Activated gamma-delta T cell (primary cell): ENCODE results near the gene SIAH2.

Experiments
- DNase-seq: peaks from one replicate; lab custom pipeline; 2025; lab: John Stamatoyannopoulos, UW

SIAH2 gene

DNA sequence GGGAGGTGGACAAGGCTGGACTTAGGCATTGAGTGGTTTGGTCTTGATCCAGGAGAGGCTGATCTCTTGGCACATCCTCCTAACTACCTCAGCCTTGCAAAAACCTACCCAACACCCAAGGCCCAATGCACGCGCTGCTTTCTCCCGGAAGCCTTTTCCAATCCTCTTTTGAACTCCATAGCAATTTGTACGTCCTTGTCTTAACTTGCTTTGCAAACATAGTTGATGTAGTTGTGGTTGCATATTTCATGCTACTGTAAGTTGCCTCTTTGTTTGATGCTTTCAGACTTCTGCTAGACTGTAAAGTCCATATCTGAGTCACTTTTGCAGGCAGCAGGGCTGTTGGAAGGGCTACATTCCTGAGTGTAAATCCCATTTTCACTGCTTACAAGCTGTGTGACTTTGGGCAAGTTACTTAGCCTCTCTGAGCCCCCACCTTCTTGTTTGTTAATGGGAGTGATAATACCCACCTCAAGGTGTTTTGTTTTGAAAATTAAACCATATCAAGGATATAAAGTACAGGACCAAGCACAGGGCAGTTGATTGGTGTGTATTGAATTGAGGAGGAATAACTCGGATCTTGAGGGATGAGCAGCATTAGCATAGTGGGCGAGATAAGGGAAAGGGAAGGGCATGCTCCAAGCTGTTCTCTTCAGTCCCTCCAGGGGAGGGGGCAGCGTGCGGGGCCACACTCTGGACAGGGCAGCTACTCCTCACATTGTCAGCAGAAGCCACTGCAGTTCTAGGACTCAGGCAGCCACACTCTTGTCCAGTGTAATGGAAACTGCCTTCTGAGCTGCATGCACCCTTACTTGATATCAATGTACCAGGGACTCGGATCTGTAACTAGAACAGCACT is 28.8 kb downstream of the SIAH2 start:
- DNase-seq: no peak

DNA sequence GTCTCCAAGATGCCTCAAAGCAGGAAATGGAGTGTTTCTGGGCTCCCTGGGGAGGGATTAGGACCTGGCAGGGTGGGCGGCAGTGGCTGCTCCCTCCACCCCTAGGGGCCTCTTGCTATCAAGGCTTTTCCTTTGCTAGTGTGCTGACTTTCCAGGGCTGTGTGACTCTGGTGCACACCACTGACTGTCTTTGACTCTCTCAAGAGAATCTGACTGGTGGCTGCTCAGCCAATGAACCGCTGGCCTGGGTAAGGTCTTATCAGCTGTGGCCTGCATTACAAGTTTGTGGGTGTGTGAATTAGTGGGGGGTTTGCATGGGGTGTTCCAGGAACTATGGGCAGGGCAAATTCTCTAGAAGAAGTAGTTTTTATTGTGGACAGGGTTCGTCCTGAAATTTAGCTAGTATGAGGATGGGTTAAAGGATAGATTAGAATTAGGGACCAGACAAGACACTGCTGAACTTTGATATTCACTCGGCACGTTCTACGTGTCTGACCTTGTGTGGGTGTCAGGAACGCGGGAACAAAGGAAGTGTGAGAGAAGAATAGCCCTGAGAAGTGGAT is 29.5 kb downstream of the SIAH2 start:
- no peak for DNase-seq

DNA sequence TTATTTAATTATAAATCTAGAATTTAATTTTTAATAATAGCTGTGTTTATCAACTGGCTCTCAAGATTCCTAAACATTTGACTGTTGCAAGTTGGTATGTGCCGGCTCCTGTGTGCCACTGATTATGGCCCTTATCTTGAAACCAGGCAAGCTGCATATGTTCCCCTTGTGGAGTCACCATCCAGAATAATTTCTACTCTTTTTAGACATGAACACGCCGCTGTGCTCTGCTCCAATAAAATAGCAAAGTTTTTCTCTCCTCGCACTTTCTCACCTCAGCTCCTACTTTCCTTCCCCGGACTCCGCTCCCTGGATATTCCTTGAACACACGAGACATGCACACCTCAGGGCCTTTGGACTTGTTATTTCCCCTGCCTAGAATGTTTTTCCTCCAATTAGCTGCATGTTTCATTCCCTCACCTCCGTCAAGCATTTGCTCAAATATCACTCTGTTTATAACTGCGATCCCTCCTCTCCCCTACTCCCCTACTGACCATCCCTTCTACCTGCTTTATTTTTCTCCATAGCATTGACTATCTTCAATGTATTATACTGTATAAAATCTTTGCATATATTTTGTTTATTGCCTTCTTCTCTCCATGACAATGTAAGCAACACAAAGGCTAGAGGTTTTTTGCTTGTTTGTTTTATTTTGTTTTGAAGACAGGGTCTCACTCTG is 33.1 kb downstream of the SIAH2 start:
- no peak for DNase-seq

DNA sequence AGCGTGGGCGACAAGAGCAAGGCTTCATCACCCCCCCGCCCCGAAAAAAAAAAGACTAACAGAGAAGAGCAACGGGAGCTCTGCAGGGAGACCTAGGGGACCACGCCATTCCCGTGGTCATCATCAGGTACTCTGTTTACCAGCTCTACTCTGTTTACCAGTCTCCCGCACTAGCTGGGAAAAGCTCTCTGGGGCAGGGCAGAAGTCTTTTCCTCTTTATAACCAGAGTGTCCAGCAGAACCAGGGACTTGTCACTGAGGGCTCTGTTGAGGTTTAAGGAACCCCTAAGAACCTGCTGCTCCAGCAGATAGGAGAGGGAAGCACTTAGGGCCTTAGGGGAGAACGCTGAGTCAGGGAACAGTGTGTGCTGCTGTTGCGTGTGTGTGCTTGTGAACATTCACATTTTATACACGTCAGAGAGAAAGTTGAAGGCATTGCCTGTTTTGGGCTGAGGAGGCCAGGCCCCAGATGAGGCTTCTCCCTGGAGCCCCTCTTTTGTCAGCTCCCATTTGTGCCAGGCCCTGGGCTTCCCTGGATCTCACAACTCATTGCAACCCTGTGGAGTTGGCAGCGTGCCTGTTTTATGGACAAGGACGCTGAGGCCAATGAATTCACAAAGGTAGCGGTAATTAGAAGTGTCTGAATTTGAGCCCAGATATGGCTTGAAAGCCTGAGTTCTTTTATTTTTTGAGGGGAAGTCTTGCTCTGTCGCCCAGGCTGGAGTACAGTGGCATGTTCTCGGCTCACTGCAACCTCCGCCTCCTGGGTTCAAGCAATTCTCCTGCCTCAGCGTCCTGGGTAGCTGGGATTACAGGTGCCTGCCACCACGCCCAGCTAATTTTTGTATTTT is 35.1 kb downstream of the SIAH2 start:
- DNase-seq: no peak

DNA sequence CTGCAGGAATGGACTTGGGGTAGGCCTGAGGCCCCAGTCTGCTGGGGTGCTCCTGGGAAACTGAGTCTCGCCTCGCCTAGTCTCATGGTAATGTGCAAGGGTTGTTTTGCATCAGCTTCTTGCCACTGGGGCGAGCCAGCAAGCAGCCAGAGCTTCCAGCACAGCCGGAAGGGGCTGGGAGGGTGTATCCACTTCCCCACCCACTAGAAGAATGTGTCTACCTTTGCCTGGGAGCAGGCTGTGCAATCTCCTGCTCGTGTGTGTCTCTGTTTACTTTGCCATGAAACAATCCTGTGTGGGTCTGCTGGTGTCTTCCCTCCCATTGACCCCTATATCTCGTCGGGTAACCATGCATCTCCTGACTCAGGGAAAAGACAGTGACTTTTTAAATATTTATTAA is 37.4 kb downstream of the SIAH2 start:
- DNase-seq: no peak

DNA sequence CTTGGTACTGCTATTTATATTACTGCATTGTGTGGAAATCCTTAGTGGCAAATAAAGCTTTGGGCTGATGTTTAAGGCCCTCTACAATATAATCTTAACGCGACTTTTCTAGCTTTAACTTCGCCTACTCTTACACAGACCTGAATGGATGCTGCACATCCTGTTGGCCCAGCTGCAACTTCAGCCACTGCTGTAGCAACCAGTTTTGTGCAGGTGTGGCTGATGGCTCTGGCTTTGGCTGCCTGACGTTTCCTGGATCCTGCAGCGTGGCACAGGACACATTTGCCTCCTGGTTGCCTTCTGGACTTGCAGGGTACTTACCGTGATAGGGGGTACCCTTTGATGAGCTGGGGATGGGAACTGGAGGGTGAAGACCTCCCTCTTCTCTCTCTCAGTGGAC is 39.0 kb downstream of the SIAH2 start:
- DNase-seq: no peak

DNA sequence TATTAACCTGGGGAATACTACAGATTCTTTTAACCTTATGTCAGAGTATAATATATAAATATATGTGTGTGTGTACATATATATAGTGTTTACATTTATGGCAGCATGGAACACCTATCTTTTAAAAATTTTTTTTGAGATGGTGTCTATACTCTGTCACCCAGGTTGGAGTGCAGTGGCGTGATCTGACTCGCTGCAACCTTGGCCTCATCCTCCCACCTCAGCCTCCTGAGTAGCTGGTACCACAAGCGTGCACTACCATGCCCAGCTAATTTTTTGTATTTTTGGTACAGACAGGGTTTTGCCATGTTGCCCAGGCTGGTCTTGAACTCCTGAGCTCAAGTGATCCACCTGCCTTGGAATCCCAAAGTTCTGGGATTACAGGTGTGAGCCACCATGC is 40.7 kb downstream of the SIAH2 start:
- DNase-seq: no peak

DNA sequence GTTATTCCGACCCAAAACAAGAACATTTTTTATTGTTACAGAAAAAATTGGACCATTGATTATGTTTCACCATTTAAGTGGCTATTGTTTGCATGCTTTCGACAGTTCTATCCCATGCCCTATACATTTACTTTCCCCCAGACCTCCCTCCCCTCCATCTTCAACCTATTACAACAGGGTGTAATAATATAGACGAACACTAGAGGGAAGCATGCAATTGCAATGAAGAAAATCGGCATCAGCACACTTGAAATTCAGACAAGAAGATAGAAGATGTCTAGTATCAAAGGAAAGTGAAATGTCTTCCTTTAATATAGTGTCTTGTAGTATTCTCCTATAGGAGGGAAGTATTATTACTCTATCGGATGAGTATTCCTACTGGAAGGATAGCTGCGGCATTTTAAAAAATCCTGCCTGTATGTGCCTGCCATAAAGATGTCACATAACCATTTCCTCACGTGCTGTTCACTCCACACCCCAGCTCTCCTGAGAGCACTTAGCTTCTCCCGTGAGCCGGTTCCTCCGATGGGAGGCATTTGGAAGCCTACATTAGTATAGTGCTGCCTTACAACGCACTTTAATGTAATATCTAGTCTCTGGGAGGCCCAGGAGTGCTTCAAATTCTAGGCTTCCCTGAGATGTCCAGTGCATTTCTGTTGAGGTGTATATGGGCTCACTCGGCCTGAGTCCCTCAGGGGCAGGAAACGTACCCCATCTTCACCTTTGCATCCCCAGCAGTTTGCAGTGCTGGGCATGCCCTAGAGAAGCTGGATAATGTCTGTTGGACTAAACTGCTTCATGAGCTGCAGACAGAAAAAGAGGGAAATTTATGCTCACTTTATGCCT is 41.5 kb downstream of the SIAH2 start:
- no peak for DNase-seq

DNA sequence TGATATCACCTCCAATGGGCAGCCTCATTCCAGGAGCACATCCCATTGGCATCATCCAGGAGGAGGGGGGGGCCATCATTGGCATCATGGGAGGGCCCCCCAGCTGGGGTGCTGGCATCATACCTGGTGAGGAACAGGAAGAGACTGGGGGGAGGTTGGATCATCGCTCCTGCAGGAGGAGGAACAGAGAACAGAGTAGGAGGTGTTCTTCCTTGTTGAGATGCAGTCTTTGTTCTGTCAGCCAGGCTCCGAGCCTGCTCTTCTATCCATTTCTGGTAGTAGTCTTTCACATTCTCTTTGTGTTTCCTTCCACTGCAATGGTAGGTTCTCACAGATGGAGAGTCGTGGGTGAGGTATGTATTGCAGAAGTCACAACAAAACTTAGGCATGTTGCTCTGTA is 42.5 kb downstream of the SIAH2 start:
- DNase-seq: no peak

DNA sequence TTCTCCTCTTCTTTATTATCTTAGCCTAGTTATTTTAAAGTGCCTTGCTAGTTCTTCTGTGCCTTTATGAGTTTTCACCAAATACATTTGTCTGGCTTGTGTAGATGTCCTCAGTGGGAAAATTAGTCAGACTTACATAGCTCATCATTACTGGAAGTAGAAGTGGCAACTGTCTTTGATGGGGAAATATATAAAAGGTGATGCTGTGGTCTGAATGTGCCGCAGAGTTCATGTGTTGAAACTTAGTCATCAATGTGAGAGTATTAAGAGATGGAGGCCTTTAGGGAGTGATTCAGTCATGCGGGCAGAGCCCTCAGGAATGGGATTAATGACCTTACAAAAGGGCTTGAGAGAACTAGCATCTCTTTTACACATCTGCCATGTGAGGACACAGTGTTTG is 52.9 kb downstream of the SIAH2 start:
- no peak for DNase-seq

DNA sequence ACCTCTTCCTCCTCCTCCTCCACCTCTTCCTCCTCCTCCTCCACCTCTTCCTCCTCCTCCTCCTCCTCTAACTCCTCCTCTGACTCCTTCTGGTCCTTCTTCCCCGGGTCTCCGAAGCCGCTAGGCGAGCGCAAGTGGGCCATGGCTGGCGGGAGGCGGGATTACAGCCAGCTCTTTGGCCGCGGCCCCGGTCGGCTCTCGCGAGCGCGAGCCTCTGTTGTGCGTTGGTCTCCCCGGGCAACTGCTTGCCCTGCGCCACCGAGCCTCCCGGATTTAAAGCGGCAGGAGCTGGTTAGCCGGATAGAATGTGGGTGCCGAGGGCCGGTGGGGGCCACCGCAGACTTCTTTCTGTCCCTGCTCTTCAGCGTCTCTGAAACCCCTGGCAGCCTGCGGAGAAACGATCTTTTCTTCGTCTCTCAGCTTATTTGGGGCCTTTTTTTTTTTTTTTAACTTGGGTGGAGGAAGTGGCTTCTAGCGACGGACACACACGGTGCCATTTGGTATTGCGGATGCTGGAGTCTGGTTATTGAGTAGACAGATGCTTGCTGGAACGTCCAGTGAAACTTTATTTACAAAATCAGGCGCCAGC is 59.1 kb downstream of the SIAH2 start, which contains the start of gene ERICH6:
Gene ERICH6, minus strand, starts transcription at position 165 of the 589 bp plus-strand sequence. Its CDS starts 22 bp downstream, at position 143.
- DNase-seq: peak; percentile 61

DNA sequence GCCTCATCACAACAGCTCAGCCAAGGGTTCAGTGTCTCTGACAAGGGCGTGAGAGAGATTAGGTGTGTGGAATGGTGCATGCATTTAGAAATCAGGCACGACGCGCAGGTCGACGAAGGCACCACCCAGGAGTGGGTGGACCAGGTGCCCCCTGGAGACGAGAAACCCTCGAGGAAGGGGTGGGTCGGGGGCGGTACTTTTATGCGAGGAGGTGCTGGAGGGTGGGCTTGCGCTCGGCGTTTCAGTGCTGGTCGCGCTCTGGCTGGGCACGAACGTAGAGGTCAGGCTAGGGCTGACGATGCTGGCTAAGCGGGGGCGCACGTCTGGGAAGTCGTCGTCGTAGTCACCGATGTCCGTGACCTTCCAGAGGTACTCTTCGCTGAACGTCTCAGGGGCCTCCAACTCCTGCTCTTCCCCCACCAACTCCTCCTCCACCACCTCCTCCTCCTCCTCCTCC is 59.6 kb downstream of the SIAH2 start:
- peak; percentile 15 for DNase-seq

DNA sequence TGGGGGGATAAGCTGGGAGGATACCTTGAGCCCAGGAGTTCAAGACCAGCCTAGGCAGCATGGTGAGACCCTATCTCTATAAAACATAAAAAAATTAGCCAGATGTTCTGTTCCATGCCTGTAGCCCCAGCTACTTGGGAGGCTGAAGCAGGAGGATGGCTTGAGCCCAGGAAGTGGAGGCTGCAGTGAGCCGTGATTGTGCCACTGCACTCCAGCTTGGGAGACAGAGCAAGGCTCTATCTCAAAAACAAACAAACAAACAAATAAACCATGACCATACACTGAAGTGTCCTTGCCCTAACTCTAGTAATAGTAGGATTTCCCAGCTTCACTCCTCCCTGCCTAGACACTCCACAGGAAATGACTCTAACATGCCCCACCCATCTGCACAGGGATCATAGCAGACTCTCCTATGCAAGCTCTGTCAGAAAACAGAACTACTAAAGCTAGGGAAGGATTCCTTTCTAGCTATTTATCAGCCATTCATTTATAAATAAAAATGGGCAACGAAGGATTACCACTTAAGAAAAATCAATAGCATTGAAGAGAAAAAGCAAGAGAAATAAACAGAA is 63.8 kb downstream of the SIAH2 start:
- no peak for DNase-seq

DNA sequence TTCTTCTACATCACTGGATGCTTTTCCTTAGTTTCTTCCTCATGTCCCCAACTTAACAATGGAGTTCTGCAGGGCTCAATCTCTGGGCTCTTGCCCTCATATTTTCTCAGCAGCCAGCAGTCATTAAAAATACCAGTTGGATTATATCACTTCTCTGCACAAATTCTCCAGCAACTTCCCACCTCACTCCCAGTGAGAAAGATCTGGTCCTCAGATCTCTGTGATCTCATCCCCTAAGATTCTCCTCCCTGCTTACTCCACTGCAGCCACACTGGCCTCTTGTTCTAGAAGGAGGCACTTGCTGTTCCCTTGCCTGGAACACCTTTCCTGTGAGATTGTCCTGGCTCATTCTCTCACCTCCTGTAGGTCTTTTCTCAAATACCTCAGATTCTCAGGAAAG is 65.3 kb downstream of the SIAH2 start:
- DNase-seq: no peak

DNA sequence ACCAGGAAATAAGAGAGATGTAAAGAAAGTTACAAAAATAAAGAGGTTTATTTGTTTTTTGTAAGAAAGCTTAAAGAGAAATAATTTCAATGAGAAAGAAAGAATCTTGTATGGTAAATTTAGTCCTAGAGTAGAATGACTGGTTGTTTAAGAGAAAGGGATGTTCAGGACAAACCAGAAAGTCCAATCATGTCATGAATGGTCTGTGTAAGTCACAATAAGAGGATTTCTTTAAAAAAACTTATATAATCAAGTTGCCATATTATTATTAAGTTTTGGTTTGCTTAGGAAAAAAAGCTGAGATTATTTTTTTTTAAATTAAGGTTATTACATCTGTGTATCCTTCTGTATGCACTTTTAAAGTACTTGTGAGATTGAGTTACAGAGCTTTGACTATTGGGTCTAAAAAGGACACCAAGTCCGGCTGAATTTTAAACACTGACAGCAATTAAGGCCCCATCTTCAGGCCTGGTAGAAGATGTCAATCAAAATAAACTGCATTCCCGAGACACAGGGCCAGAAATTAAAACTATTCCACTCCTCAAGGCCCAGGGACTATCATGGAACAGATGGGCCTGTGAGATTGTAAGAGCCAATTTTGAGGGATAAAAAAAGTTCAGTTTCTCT is 71.4 kb downstream of the SIAH2 start:
- DNase-seq: no peak
